ENCODE results near the gene CD22. TPM values are rescaled to one million over a fixed set of nuclear protein-coding genes. Genes with fewer than 3 reads are reported as not detected.

The CD22 gene
- total RNA-seq, 1 donor from 2014 or later = 56.3 TPM

GRCh38 chr19:35334144-35334753 lies 5.3 kb downstream of the CD22 start:
- Mint-ChIP-seq H3K27me3 (ENCODE audit: low read depth) (no peaks in the 10 kb centered on the region), H3K4me1 (no peaks in the 10 kb centered on the region), H3K27ac (no peak overlapping the region), H3K9me3 (no peaks in the 10 kb centered on the region), H3K4me3 (no peak overlapping the region), H3K36me3 (peaks cover 15% of the 10 kb centered on the region)
- TF ChIP-seq, protein P1, sequence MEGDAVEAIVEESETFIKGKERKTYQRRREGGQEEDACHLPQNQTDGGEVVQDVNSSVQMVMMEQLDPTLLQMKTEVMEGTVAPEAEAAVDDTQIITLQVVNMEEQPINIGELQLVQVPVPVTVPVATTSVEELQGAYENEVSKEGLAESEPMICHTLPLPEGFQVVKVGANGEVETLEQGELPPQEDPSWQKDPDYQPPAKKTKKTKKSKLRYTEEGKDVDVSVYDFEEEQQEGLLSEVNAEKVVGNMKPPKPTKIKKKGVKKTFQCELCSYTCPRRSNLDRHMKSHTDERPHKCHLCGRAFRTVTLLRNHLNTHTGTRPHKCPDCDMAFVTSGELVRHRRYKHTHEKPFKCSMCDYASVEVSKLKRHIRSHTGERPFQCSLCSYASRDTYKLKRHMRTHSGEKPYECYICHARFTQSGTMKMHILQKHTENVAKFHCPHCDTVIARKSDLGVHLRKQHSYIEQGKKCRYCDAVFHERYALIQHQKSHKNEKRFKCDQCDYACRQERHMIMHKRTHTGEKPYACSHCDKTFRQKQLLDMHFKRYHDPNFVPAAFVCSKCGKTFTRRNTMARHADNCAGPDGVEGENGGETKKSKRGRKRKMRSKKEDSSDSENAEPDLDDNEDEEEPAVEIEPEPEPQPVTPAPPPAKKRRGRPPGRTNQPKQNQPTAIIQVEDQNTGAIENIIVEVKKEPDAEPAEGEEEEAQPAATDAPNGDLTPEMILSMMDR (IDR thresholded peaks at IDR 0.05; ENCODE audit: unreplicated experiment) = no peak
- DNase-seq (ENCODE audit: low spot score in 2 of 2, unreplicated experiment in 2 of 2) = no peak

- TF ChIP-seq, protein P1 (IDR thresholded peaks at IDR 0.05; ENCODE audit: unreplicated experiment) = no peak
- H3K4me1 Mint-ChIP-seq = no peaks in the 10 kb centered on the region
- no peak for DNase-seq (ENCODE audit: low spot score in 2 of 2, unreplicated experiment in 2 of 2)
- H3K27ac Mint-ChIP-seq = no peak overlapping the region
- no peaks in the 10 kb centered on the region for H3K27me3 Mint-ChIP-seq (ENCODE audit: low read depth)
- peaks cover 9% of the 10 kb centered on the region for H3K36me3 Mint-ChIP-seq
- no peaks in the 10 kb centered on the region for H3K9me3 Mint-ChIP-seq
- no peak overlapping the region for H3K4me3 Mint-ChIP-seq
Observed at GRCh38 chr19:35336166-35336955, 7.4 kb downstream of the CD22 start.

GRCh38 chr19:35337097-35337983 lies 8.4 kb downstream of the CD22 start:
- H3K27me3 Mint-ChIP-seq (ENCODE audit: low read depth) = no peaks in the 10 kb centered on the region
- H3K9me3 Mint-ChIP-seq = no peaks in the 10 kb centered on the region
- H3K36me3 Mint-ChIP-seq = peaks cover 13% of the 10 kb centered on the region
- no peak overlapping the region for H3K4me3 Mint-ChIP-seq
- TF ChIP-seq, protein P1 (IDR thresholded peaks at IDR 0.05; ENCODE audit: unreplicated experiment) = no peak
- peaks cover under 1% of the 10 kb centered on the region for H3K4me1 Mint-ChIP-seq
- H3K27ac Mint-ChIP-seq = no peak overlapping the region
- no peak for DNase-seq (ENCODE audit: low spot score in 2 of 2, unreplicated experiment in 2 of 2)

GRCh38 chr19:35337984-35338296 lies 9.0 kb downstream of the CD22 start:
- TF ChIP-seq, protein P1 (IDR thresholded peaks at IDR 0.05; ENCODE audit: unreplicated experiment) = no peak
- Mint-ChIP-seq H3K27me3 (ENCODE audit: low read depth) (no peaks in the 10 kb centered on the region), H3K36me3 (peaks cover 14% of the 10 kb centered on the region), H3K9me3 (no peaks in the 10 kb centered on the region), H3K4me3 (no peak overlapping the region), H3K4me1 (peaks cover 2% of the 10 kb centered on the region), H3K27ac (no peak overlapping the region)
- no peak for DNase-seq (ENCODE audit: low spot score in 2 of 2, unreplicated experiment in 2 of 2)

DNA sequence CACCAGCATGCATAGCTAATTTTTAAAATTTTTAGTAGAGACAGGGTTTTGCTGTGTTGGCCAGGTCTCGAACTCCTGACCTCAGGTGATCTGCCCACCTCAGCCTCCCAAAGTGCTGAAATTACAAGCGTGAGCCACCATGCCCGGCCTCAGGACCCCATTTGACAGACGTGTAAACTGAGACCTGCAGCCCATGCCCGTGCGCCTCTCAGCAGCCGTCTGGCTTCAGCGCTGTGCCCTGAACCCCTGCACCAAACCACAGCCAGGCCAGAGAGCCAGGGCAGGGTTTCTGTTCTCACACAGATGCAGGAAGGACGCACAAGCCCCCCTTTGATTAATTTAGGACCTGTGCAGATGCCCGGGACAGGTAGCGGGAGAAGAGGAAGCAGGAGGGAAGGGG lies 11.4 kb downstream of the CD22 start:
- Mint-ChIP-seq H3K4me3 (no peak overlapping the region), H3K9me3 (no peaks in the 10 kb centered on the region), H3K27ac (no peak overlapping the region), H3K36me3 (peaks cover 13% of the 10 kb centered on the region), H3K4me1 (peaks cover 2% of the 10 kb centered on the region), H3K27me3 (ENCODE audit: low read depth) (no peaks in the 10 kb centered on the region)
- no peak for DNase-seq (ENCODE audit: low spot score in 2 of 2, unreplicated experiment in 2 of 2)
- TF ChIP-seq, protein P1 (IDR thresholded peaks at IDR 0.05; ENCODE audit: unreplicated experiment) = no peak

All from mesothelial cell of epicardium (in vitro differentiated cells).